C4-2B (cell line): ENCODE data around the gene EXOSC2.

ENCODE experiments used
- H3K27ac ChIP-seq: fragments of 450-650 bp; 2 replicates; pipeline ENCODE4 v1.5.1; 2017
- ZFX ChIP-seq: fragments of 450-650 bp; IDR thresholded peaks from 2 replicates; pipeline ENCODE4 v1.6.1; 2017
- TF ChIP-seq, protein P1 (sequence below): fragments of 450-650 bp; conservative IDR thresholded peaks from 2 replicates; pipeline ENCODE4 v1.5.1; 2017; ENCODE audit warnings: mild to moderate bottlenecking

EXOSC2 gene

DNA sequence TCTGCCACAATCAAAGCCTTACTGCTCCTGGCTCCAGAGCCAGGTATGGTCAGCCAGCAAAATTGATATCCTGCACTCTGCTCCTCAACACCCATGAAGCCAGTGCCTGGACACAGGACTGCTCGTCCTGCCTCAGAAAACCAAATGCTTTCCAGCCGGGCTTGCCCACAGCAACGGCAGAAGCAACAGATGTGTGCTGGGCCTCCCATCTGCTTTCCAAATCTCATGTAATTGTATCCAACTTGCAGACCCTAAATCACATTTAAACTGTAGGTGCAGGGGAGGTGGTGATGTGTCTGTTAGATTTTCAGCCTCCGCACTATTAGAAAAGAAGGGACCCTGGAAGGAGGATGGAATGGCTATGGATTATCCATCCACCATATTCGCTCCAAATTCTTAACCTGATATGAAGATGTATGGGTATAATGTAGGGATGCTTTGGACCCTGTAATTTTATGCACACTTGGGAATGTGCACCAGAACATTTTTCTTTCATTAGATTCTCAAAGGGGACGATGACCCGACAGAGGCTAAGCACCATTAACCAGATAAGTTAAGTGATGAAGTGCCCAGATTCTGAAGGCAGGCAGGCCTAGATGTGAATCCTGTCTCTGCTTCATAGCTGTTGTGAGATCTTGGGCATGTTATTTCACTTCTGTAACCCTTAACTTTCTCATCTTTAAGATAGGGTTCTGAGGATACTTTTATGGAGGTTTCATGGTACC lies 58.2 kb downstream of the EXOSC2 start:
- H3K27ac ChIP-seq = no peak overlapping the region
- TF ChIP-seq, protein P1, sequence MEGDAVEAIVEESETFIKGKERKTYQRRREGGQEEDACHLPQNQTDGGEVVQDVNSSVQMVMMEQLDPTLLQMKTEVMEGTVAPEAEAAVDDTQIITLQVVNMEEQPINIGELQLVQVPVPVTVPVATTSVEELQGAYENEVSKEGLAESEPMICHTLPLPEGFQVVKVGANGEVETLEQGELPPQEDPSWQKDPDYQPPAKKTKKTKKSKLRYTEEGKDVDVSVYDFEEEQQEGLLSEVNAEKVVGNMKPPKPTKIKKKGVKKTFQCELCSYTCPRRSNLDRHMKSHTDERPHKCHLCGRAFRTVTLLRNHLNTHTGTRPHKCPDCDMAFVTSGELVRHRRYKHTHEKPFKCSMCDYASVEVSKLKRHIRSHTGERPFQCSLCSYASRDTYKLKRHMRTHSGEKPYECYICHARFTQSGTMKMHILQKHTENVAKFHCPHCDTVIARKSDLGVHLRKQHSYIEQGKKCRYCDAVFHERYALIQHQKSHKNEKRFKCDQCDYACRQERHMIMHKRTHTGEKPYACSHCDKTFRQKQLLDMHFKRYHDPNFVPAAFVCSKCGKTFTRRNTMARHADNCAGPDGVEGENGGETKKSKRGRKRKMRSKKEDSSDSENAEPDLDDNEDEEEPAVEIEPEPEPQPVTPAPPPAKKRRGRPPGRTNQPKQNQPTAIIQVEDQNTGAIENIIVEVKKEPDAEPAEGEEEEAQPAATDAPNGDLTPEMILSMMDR = no peak
- TF ChIP-seq ZFX = no peak
